Ishikawa (cell line): ENCODE results near the gene DCAF6.

Experiments
- CEBPB ChIP-seq: IDR thresholded peaks from 2 replicates; pipeline ENCODE4 v1.6.1; 2012
- CREB1 ChIP-seq: IDR thresholded peaks from 2 replicates; pipeline ENCODE4 v1.6.1; 2012; ENCODE audit warnings: low read depth
- EGR1 ChIP-seq: IDR thresholded peaks from 2 replicates; pipeline ENCODE4 v1.6.1; 2012
- EP300 ChIP-seq: IDR thresholded peaks from 2 replicates; pipeline ENCODE4 v1.6.1; 2012; ENCODE audit warnings: borderline replicate concordance
- FOXM1 ChIP-seq: IDR thresholded peaks from 2 replicates; pipeline ENCODE4 v1.6.1; 2012; ENCODE audit warnings: low read depth, borderline replicate concordance
- NFIC ChIP-seq: IDR thresholded peaks from 2 replicates; pipeline ENCODE4 v1.6.1; 2012
- RAD21 ChIP-seq: IDR thresholded peaks from 2 replicates; pipeline ENCODE4 v1.6.1; 2012; ENCODE audit warnings: low read depth
- REST ChIP-seq: IDR thresholded peaks from 2 replicates; pipeline ENCODE4 v1.6.1; 2012; ENCODE audit warnings: low read depth, mild to moderate bottlenecking
- TAF1 ChIP-seq: IDR thresholded peaks from 2 replicates; pipeline ENCODE4 v1.6.1; 2012; ENCODE audit warnings: low read depth, mild to moderate bottlenecking
- TCF12 ChIP-seq: IDR thresholded peaks from 2 replicates; pipeline ENCODE4 v1.6.1; 2012; ENCODE audit warnings: low read depth
- USF1 ChIP-seq: IDR thresholded peaks from 2 replicates; pipeline ENCODE4 v1.6.1; 2012
- YY1 ChIP-seq: IDR thresholded peaks from 2 replicates; pipeline ENCODE4 v1.6.1; 2012; ENCODE audit warnings: low read depth

- TF ChIP-seq YY1 (no peak), EP300 (no peak), USF1 (no peak), FOXM1 (no peak), RAD21 (no peak), CREB1 (no peak), EGR1 (no peak), CEBPB (no peak), REST (no peak), NFIC (no peak), TAF1 (no peak), TCF12 (no peak)
Measured at GRCh38 chr1:167937709-167938010, 1.2 kb downstream of the DCAF6 start.
